HCT116 (cell line): ENCODE data around the gene KIF5C.

Experiments
- CEBPB ChIP-seq: IDR thresholded peaks from 2 replicates; pipeline ENCODE4 v1.6.1; 2012; ENCODE audit warnings: low read depth
- ELF1 ChIP-seq: IDR thresholded peaks from 2 replicates; pipeline ENCODE4 v1.6.1; 2012; ENCODE audit warnings: low read depth, borderline replicate concordance
- EZH2 ChIP-seq: fragments of 200-600 bp; sonication (generic); IDR thresholded peaks from 2 replicates; pipeline ENCODE4 v1.6.1; 2017; ENCODE audit warnings: antibody characterized with exemption, mixed run types
- EZH2phosphoT487 ChIP-seq: fragments of 200-600 bp; IDR thresholded peaks from 2 replicates; pipeline ENCODE4 v1.6.1; 2018; ENCODE audit warnings: antibody characterized with exemption, borderline replicate concordance
- JUND ChIP-seq: IDR thresholded peaks from 2 replicates; pipeline ENCODE4 v1.6.1; 2012
- POLR2A ChIP-seq: IDR thresholded peaks from 2 replicates; pipeline ENCODE4 v1.7.0; 2011; ENCODE audit warnings: borderline replicate concordance; ENCODE audit not compliant: insufficient read depth, insufficient read length; ENCODE audit errors: extremely low read depth
- POLR2AphosphoS5 ChIP-seq: IDR thresholded peaks from 2 replicates; pipeline ENCODE4 v1.6.1; 2011; ENCODE audit warnings: mild to moderate bottlenecking, low read depth, low read length, moderate library complexity
- SIN3A ChIP-seq: IDR thresholded peaks from 2 replicates; pipeline ENCODE4 v1.6.1; 2012; ENCODE audit warnings: low read depth
- TCF7L2 ChIP-seq: IDR thresholded peaks from 2 replicates; pipeline ENCODE4 v1.7.0; 2011; ENCODE audit warnings: borderline replicate concordance, inconsistent platforms; ENCODE audit not compliant: insufficient read depth, insufficient read length; ENCODE audit errors: extremely low read depth
- ZFX ChIP-seq: fragments of 450-650 bp; IDR thresholded peaks from 2 replicates; pipeline ENCODE4 v1.6.1; 2017
- TF ChIP-seq, protein P1 (sequence below), 3 experiments: fragments of 200-600 bp in 1 of 3; sonication (generic) in 1 of 3; IDR thresholded peaks in 2 of 3; conservative IDR thresholded peaks in 1 of 3; 2 replicates each; pipeline ENCODE4 v1.5.1; 2012 to 2017; ENCODE audit warnings: low read depth in 2 of 3, low read length in 2 of 3, antibody characterized with exemption in 1 of 3, borderline replicate concordance in 1 of 3, control low read depth in 1 of 3, mild to moderate bottlenecking in 1 of 3, mixed read lengths in 1 of 3, mixed run types in 1 of 3, moderate library complexity in 1 of 3; ENCODE audit not compliant: insufficient read depth in 1 of 3
- TF ChIP-seq, protein P2 (sequence below): IDR thresholded peaks from 2 replicates; pipeline ENCODE4 v1.6.1; 2012
- TF ChIP-seq, protein P3 (sequence below): IDR thresholded peaks from 2 replicates; pipeline ENCODE4 v1.6.1; 2012
- TF ChIP-seq, protein P4 (sequence below): IDR thresholded peaks from 2 replicates; pipeline ENCODE4 v1.6.1; 2012; ENCODE audit warnings: low read depth

DNA sequence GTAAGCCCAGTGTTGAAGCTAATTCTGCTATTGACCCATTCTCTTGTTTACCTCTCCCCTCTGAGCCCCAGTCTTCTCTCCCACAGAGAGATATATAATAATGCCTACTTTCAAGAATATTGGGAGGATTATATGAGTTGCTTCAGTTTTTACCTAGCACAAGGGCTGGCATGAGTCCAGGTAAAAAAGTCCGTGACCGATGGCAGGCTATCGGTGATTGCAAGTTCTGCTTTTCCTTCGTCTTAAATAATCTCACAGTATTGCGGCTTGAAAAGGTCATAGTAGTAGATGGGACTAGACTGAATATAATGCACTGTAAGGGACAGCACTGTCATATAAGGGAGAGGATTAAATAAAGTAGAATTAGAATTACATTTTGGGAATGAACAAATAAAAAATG is 77.6 kb downstream of the KIF5C start:
- TF ChIP-seq ZFX (no peak), TCF7L2 (no peak), EZH2 (no peak), POLR2A (no peak), POLR2AphosphoS5 (no peak), SIN3A (no peak), CEBPB (no peak), EZH2phosphoT487 (no peak), JUND (no peak), ELF1 (no peak)
- TF ChIP-seq, protein P1, sequence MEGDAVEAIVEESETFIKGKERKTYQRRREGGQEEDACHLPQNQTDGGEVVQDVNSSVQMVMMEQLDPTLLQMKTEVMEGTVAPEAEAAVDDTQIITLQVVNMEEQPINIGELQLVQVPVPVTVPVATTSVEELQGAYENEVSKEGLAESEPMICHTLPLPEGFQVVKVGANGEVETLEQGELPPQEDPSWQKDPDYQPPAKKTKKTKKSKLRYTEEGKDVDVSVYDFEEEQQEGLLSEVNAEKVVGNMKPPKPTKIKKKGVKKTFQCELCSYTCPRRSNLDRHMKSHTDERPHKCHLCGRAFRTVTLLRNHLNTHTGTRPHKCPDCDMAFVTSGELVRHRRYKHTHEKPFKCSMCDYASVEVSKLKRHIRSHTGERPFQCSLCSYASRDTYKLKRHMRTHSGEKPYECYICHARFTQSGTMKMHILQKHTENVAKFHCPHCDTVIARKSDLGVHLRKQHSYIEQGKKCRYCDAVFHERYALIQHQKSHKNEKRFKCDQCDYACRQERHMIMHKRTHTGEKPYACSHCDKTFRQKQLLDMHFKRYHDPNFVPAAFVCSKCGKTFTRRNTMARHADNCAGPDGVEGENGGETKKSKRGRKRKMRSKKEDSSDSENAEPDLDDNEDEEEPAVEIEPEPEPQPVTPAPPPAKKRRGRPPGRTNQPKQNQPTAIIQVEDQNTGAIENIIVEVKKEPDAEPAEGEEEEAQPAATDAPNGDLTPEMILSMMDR (IDR thresholded peaks at IDR 0.05 in 2 of 3, conservative IDR thresholded peaks at IDR 0.05 in 1 of 3; ENCODE audit: borderline replicate concordance in 1 of 3, insufficient read depth in 1 of 3, low read depth in 2 of 3, low read length in 2 of 3), result no peak
- TF ChIP-seq, protein P2, sequence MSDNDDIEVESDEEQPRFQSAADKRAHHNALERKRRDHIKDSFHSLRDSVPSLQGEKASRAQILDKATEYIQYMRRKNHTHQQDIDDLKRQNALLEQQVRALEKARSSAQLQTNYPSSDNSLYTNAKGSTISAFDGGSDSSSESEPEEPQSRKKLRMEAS, result no peak
- TF ChIP-seq, protein P3, sequence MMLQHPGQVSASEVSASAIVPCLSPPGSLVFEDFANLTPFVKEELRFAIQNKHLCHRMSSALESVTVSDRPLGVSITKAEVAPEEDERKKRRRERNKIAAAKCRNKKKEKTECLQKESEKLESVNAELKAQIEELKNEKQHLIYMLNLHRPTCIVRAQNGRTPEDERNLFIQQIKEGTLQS, result no peak
- TF ChIP-seq, protein P4, sequence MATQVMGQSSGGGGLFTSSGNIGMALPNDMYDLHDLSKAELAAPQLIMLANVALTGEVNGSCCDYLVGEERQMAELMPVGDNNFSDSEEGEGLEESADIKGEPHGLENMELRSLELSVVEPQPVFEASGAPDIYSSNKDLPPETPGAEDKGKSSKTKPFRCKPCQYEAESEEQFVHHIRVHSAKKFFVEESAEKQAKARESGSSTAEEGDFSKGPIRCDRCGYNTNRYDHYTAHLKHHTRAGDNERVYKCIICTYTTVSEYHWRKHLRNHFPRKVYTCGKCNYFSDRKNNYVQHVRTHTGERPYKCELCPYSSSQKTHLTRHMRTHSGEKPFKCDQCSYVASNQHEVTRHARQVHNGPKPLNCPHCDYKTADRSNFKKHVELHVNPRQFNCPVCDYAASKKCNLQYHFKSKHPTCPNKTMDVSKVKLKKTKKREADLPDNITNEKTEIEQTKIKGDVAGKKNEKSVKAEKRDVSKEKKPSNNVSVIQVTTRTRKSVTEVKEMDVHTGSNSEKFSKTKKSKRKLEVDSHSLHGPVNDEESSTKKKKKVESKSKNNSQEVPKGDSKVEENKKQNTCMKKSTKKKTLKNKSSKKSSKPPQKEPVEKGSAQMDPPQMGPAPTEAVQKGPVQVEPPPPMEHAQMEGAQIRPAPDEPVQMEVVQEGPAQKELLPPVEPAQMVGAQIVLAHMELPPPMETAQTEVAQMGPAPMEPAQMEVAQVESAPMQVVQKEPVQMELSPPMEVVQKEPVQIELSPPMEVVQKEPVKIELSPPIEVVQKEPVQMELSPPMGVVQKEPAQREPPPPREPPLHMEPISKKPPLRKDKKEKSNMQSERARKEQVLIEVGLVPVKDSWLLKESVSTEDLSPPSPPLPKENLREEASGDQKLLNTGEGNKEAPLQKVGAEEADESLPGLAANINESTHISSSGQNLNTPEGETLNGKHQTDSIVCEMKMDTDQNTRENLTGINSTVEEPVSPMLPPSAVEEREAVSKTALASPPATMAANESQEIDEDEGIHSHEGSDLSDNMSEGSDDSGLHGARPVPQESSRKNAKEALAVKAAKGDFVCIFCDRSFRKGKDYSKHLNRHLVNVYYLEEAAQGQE, result no peak
